Body of pancreas (tissue), 4 donors: Measurements from ENCODE around the gene AUTS2.

ENCODE experiments used
- CTCF ChIP-seq, 7 experiments: fragments of 450-650 bp in 4 of 7; fragments of 200-600 bp in 3 of 7; sonication (generic) in 3 of 7; IDR thresholded peaks; one replicate each; pipeline ENCODE4 v1.5.1; 2016 to 2019; ENCODE audit warnings: antibody characterized with exemption in 7 of 7
- POLR2A ChIP-seq, 3 donors: fragments of 450-650 bp; IDR thresholded peaks; one replicate each; pipeline ENCODE4 v1.6.1; 2016; ENCODE audit warnings: antibody characterized with exemption in 3 of 3, mild to moderate bottlenecking in 2 of 3

- TF ChIP-seq CTCF (IDR thresholded peaks at IDR 0.05) = no peak
- no peak for TF ChIP-seq POLR2A (IDR thresholded peaks at IDR 0.05)
Observed at GRCh38 chr7:70343519-70343918, 745.2 kb downstream of the AUTS2 start.
